AG09309 (cell line): ENCODE measurements around the gene TRPM3.

Experiments
- DNase-seq: peaks from one replicate; pipeline ENCODE4 v3.0.0-alpha.2; 2010; ENCODE audit warnings: low read depth
- H3K4me3 ChIP-seq: 2 replicates; pipeline ENCODE4 v1.5.1; 2011; ENCODE audit warnings: mild to moderate bottlenecking, low read depth, low read length, moderate library complexity; ENCODE audit not compliant: control insufficient read depth
- CTCF ChIP-seq: IDR thresholded peaks from 2 replicates; pipeline ENCODE4 v1.5.1; 2011; ENCODE audit warnings: mild to moderate bottlenecking, low read depth, low read length, inconsistent platforms; ENCODE audit not compliant: insufficient read depth, control insufficient read depth; ENCODE audit errors: missing control alignments

Gene TRPM3

GRCh38 chr9:70880535-70880934 lies 240.9 kb downstream of the TRPM3 start:
- no peak for TF ChIP-seq CTCF
- DNase-seq: no peak
- H3K4me3 ChIP-seq: no peak overlapping the region

- TF ChIP-seq CTCF: no peak
- DNase-seq: no peak
- H3K4me3 ChIP-seq: no peak overlapping the region
These were observed 242.8 kb downstream of the TRPM3 start for GRCh38 chr9:70878576-70878975.

GRCh38 chr9:70874451-70874850 lies 247.0 kb downstream of the TRPM3 start:
- DNase-seq: no peak
- TF ChIP-seq CTCF: no peak
- H3K4me3 ChIP-seq: no peak overlapping the region

GRCh38 chr9:70873506-70873905 lies 247.9 kb downstream of the TRPM3 start:
- no peak for TF ChIP-seq CTCF
- DNase-seq: no peak
- no peak overlapping the region for H3K4me3 ChIP-seq

- peak overlapping the region; percentile 28 for H3K4me3 ChIP-seq
- TF ChIP-seq CTCF: no peak
- DNase-seq: no peak
These were observed 252.5 kb downstream of the TRPM3 start for GRCh38 chr9:70868661-70869652.

- no peak for DNase-seq
- TF ChIP-seq CTCF: no peak
- no peak overlapping the region for H3K4me3 ChIP-seq
These were observed 253.4 kb downstream of the TRPM3 start for GRCh38 chr9:70868041-70868440.

GRCh38 chr9:70865471-70865870 lies 255.9 kb downstream of the TRPM3 start:
- no peak for TF ChIP-seq CTCF
- no peak for DNase-seq
- H3K4me3 ChIP-seq: no peak overlapping the region
